Peyer's patch (tissue), 4 donors: Measurements from ENCODE around the gene GPR18.

Source experiments
- CTCF ChIP-seq, 6 experiments: fragments of 450-650 bp in 4 of 6; fragments of 200-600 bp in 2 of 6; sonication (generic) in 1 of 6; IDR thresholded peaks; one replicate each; pipeline ENCODE4 v1.5.1; 2017 to 2019; ENCODE audit warnings: antibody characterized with exemption in 6 of 6, mild to moderate bottlenecking in 3 of 6, moderate library complexity in 1 of 6
- POLR2A ChIP-seq, 2 donors: fragments of 450-650 bp; IDR thresholded peaks; one replicate each; pipeline ENCODE4 v1.5.1; 2017; ENCODE audit warnings: antibody characterized with exemption in 2 of 2, mild to moderate bottlenecking in 2 of 2, moderate library complexity in 2 of 2

GRCh38 chr13:99218545-99218944 lies 39.6 kb downstream of the GPR18 start:
- TF ChIP-seq POLR2A (IDR thresholded peaks at IDR 0.05) (no peak), CTCF (IDR thresholded peaks at IDR 0.05) (no peak)
